Glutamatergic neuron (in vitro differentiated cells): ENCODE results near the gene LYST. TPM values are rescaled to one million over a fixed set of nuclear protein-coding genes. Genes with fewer than 3 reads are reported as not detected.

Experiments used
- DNase-seq: peaks from one replicate; pipeline ENCODE4 v3.0.0; 2022
- H3K27ac Mint-ChIP-seq: one replicate; pipeline ENCODE4 v1.8.0; 2020; ENCODE audit warnings: mild to moderate bottlenecking, mixed read lengths, inconsistent platforms; ENCODE audit not compliant: unreplicated experiment
- H3K27me3 Mint-ChIP-seq: one replicate; pipeline ENCODE4 v1.8.0; 2020; ENCODE audit warnings: mild to moderate bottlenecking, moderate library complexity, mixed read lengths, inconsistent platforms; ENCODE audit not compliant: unreplicated experiment
- H3K36me3 Mint-ChIP-seq: one replicate; pipeline ENCODE4 v1.8.0; 2020; ENCODE audit warnings: mild to moderate bottlenecking, mixed read lengths, inconsistent platforms; ENCODE audit not compliant: unreplicated experiment
- H3K4me1 Mint-ChIP-seq: one replicate; pipeline ENCODE4 v1.8.0; 2020; ENCODE audit warnings: mild to moderate bottlenecking, low read depth, mixed read lengths, inconsistent platforms; ENCODE audit not compliant: unreplicated experiment
- H3K4me3 Mint-ChIP-seq: one replicate; pipeline ENCODE4 v1.8.0; 2020; ENCODE audit warnings: mild to moderate bottlenecking, mixed read lengths, inconsistent platforms; ENCODE audit not compliant: unreplicated experiment
- H3K9me3 Mint-ChIP-seq: one replicate; pipeline ENCODE4 v1.8.0; 2020; ENCODE audit warnings: mild to moderate bottlenecking, moderate library complexity, mixed read lengths, inconsistent platforms; ENCODE audit not compliant: unreplicated experiment
- total RNA-seq: library from RNA; stranded (reverse); fragmentation: NEBNext Ultra II Directional; extraction: Animal tissue kit (Norgen Biotek cat#: 25700); gene quantifications from one replicate; pipeline ENCODE4 v1.2.1, GENCODE V29; 2021; ENCODE audit not compliant: unreplicated experiment
- TF ChIP-seq, protein P1 (sequence below): fragments of 200-600 bp; sonication (generic); IDR thresholded peaks from one replicate; pipeline ENCODE4 v1.5.0; 2021; ENCODE audit not compliant: partially characterized antibody, unreplicated experiment

Gene LYST
- total RNA-seq, 1 donor from 2014 or later: 33.6 TPM

DNA sequence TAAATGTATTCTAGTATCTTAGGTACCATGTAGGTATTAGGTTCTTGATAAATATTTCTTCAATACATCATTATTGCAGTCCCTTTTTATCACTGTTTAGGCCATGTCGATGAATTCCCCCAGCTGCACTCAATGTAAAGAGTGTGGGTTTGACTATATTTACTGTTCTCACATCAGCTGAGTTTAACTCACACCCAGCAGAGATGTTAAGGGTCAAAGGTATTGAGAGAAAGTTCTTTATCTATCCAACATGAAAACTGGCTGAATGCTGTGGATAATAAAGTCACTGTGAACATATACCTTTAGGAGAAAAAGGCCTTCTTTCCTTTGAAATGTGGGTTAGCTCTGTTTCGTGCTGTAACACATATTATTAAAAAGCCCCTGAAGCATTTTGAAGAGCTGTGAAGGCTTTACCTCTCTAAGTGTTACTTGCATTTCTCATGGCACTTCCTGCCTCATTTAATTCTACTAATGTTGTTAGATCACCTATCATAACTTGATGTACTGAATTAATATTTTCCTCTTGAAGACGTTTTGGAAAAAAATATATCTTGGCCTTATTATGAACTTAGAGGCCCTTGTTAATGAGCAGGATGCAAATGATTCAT lies 19.1 kb upstream of the LYST start:
- no peak overlapping the region for H3K4me3 Mint-ChIP-seq
- H3K4me1 Mint-ChIP-seq: no peaks in the 10 kb centered on the region
- H3K27ac Mint-ChIP-seq: no peak overlapping the region
- H3K27me3 Mint-ChIP-seq: peaks cover 2% of the 10 kb centered on the region
- H3K36me3 Mint-ChIP-seq: no peaks in the 10 kb centered on the region
- H3K9me3 Mint-ChIP-seq: no peaks in the 10 kb centered on the region
- no peak for DNase-seq
- TF ChIP-seq, protein P1, sequence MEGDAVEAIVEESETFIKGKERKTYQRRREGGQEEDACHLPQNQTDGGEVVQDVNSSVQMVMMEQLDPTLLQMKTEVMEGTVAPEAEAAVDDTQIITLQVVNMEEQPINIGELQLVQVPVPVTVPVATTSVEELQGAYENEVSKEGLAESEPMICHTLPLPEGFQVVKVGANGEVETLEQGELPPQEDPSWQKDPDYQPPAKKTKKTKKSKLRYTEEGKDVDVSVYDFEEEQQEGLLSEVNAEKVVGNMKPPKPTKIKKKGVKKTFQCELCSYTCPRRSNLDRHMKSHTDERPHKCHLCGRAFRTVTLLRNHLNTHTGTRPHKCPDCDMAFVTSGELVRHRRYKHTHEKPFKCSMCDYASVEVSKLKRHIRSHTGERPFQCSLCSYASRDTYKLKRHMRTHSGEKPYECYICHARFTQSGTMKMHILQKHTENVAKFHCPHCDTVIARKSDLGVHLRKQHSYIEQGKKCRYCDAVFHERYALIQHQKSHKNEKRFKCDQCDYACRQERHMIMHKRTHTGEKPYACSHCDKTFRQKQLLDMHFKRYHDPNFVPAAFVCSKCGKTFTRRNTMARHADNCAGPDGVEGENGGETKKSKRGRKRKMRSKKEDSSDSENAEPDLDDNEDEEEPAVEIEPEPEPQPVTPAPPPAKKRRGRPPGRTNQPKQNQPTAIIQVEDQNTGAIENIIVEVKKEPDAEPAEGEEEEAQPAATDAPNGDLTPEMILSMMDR: no peak

DNA sequence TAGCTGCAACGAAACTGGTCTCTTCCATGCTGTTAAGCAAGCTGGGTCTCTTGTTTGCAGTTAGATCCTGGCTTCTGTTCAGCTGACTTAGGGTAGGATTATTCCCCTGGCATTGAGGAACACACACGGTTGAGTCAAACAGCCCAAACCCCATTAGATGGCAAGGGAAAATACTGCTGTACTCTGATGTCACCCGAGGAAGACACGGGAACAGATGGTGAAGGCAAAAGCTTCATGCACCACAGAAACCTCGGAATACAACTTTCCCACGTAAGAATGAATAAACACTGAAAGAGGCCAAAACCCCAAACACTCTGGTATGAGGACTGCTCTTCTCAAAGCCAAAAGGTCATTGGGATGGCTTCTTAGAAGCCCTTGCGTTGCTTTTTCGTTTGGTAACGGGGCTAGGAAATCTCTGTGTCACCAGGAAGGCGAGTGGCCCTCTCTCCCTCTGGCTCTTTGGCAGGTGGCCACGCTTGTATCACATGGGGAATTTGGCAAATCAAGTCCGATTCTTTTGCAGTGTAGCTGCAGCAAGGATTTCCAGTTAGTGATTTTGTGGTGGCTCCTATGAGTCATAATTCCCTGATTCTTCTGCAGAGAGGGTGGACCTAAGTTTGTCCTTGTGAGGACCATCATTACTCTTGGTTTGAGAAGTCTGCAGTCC lies 16.7 kb upstream of the LYST start:
- Mint-ChIP-seq H3K9me3 (no peaks in the 10 kb centered on the region), H3K4me3 (no peak overlapping the region), H3K4me1 (peaks cover 1% of the 10 kb centered on the region), H3K27ac (no peak overlapping the region), H3K36me3 (no peaks in the 10 kb centered on the region), H3K27me3 (no peaks in the 10 kb centered on the region)
- TF ChIP-seq, protein P1: no peak
- DNase-seq: no peak

DNA sequence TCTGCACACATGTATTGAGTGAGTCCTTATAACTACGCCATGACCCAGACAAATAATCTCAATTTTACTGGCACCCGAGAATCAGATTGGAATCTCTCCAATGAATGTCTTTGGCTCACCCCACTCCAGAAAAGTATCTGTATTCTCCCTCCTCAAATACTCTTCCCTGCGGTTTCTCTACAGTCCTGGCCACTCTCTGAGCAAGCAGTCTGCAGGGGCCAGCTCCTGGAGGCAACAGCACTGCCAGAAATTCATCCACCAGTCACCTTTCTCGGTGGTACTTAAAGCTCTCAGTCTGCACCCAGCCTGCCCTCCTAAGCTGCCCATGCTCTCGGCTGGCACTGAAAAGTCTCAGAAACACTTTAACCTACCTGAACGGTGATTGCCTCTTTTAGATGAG lies 16.1 kb upstream of the LYST start:
- no peak overlapping the region for H3K4me3 Mint-ChIP-seq
- TF ChIP-seq, protein P1: no peak
- no peak overlapping the region for H3K27ac Mint-ChIP-seq
- no peaks in the 10 kb centered on the region for H3K36me3 Mint-ChIP-seq
- H3K27me3 Mint-ChIP-seq: no peaks in the 10 kb centered on the region
- DNase-seq: no peak
- peaks cover 3% of the 10 kb centered on the region for H3K4me1 Mint-ChIP-seq
- H3K9me3 Mint-ChIP-seq: no peaks in the 10 kb centered on the region

DNA sequence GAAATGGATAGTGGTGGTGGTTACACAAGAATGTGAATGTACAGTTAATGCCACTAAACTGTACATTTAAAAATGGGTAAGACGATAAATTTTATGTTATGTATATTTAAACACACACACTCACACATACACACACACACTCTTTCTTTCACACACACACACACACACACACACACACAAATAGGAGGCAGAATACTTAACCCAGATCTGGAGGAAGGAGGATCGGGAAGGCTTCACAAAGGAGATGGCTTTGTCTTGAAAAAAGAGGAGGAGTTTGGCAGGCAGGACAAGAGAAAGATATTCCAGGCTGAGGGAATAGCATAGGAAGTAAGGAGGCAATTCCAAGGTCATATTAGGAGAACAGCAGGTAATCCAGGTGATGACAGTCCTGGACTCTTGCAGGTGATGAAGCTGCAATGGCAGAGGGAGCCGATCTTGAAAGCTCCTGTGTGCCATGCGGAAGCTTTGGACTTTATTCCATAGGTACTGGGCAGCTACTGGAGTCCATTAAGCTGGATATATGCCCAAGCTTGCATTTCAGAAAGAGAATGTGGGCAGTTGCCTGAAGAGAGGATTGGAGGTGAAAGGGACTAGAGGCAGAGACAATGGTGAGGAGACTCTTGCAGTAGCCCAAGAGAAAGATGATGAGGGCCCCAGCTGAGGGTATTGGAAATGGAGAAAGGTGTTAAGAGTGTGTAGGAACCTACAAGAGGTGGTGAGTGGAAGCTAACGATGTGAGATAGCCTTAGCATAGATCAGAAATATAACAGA lies 15.4 kb upstream of the LYST start:
- Mint-ChIP-seq H3K27ac (no peak overlapping the region), H3K27me3 (no peaks in the 10 kb centered on the region), H3K4me3 (no peak overlapping the region), H3K9me3 (no peaks in the 10 kb centered on the region), H3K36me3 (no peaks in the 10 kb centered on the region), H3K4me1 (peaks cover 3% of the 10 kb centered on the region)
- no peak for DNase-seq
- TF ChIP-seq, protein P1: no peak
